NCI-H446 (cell line): ENCODE measurements around the gene OIT3.

Source experiments
- DNase-seq, 2 experiments: peaks; one replicate each; lab custom pipeline; 2025; lab: John Stamatoyannopoulos, UW

OIT3 gene

GRCh38 chr10:72893136-72893798, at the start of gene OIT3:
Gene OIT3, plus strand, starts transcription at chr10:72893739. Its CDS starts 60 bp downstream, at chr10:72893799.
- no peak for DNase-seq

GRCh38 chr10:72846238-72846637, 47.3 kb upstream of the OIT3 start:
- DNase-seq, result no peak

GRCh38 chr10:72847681-72848080, 45.9 kb upstream of the OIT3 start:
- no peak for DNase-seq

GRCh38 chr10:72850861-72851260, 42.7 kb upstream of the OIT3 start:
- DNase-seq, result no peak

- no peak for DNase-seq
These were observed 42.0 kb upstream of the OIT3 start for GRCh38 chr10:72851509-72851908.

GRCh38 chr10:72852508-72852907, 41.0 kb upstream of the OIT3 start:
- DNase-seq, result no peak

GRCh38 chr10:72855129-72855528, 38.4 kb upstream of the OIT3 start:
- no peak for DNase-seq

- DNase-seq, result no peak
These were observed 37.7 kb upstream of the OIT3 start for GRCh38 chr10:72855790-72856189.

GRCh38 chr10:72858067-72858466, 35.5 kb upstream of the OIT3 start:
- no peak for DNase-seq

GRCh38 chr10:72862957-72863356, 30.6 kb upstream of the OIT3 start:
- DNase-seq, result no peak

- peak; percentile 2 to 10 for DNase-seq
These were observed 18.1 kb upstream of the OIT3 start for GRCh38 chr10:72875250-72876055.

GRCh38 chr10:72879245-72879644, 14.3 kb upstream of the OIT3 start:
- no peak for DNase-seq

- no peak for DNase-seq
These were observed 12.2 kb upstream of the OIT3 start for GRCh38 chr10:72881291-72881690.

- no peak for DNase-seq
These were observed 9.7 kb upstream of the OIT3 start for GRCh38 chr10:72883861-72884260.

- DNase-seq, result no peak
These were observed 7.6 kb upstream of the OIT3 start for GRCh38 chr10:72885953-72886352.

GRCh38 chr10:72886621-72887020, 6.9 kb upstream of the OIT3 start:
- no peak for DNase-seq

GRCh38 chr10:72887043-72887442, 6.5 kb upstream of the OIT3 start:
- no peak for DNase-seq

GRCh38 chr10:72888151-72888638, 5.3 kb upstream of the OIT3 start:
- no peak for DNase-seq

- DNase-seq, result peak; percentile 32 to 52
These were observed 4.1 kb upstream of the OIT3 start for GRCh38 chr10:72889391-72889831.

- no peak for DNase-seq
These were observed 3.5 kb upstream of the OIT3 start for GRCh38 chr10:72890086-72890485.

- no peak for DNase-seq
These were observed 1.8 kb downstream of the OIT3 start for GRCh38 chr10:72895236-72895850.

- DNase-seq, result no peak
These were observed 5.1 kb downstream of the OIT3 start for GRCh38 chr10:72898616-72899015.

- DNase-seq, result no peak
These were observed 6.0 kb downstream of the OIT3 start for GRCh38 chr10:72899545-72899944.
